Fibroblast of the aortic adventitia (primary cell): ENCODE data around the gene GOT1. TPM values are rescaled to one million over a fixed set of nuclear protein-coding genes. Genes with fewer than 3 reads are reported as not detected.

Experiments used
- DNase-seq: peaks from one replicate; pipeline ENCODE4 v3.0.0-alpha.2; 2010; ENCODE audit warnings: low read depth
- H3K4me3 ChIP-seq: 2 replicates; pipeline ENCODE4 v1.5.1; 2011; ENCODE audit warnings: low read depth, mild to moderate bottlenecking, control low read depth, low read length, moderate library complexity
- CTCF ChIP-seq: IDR thresholded peaks from 2 replicates; pipeline ENCODE4 v1.5.1; 2011; ENCODE audit warnings: mild to moderate bottlenecking, low read length, control low read depth, inconsistent platforms; ENCODE audit not compliant: insufficient read depth
- total RNA-seq: library from RNA; depleted of rRNA; stranded (reverse); fragments of >200 nt; gene quantifications from 2 replicates; pipeline ENCODE4 v1.2.3, GENCODE V29; 2012; ENCODE audit warnings: low replicate concordance

Gene GOT1
- total RNA-seq, 1 donor, result 33.7 TPM

- no peak overlapping the region for H3K4me3 ChIP-seq
- no peak for DNase-seq
- TF ChIP-seq CTCF, result no peak
Observed at GRCh38 chr10:99438890-99439289, 8.5 kb upstream of the GOT1 start.

DNA sequence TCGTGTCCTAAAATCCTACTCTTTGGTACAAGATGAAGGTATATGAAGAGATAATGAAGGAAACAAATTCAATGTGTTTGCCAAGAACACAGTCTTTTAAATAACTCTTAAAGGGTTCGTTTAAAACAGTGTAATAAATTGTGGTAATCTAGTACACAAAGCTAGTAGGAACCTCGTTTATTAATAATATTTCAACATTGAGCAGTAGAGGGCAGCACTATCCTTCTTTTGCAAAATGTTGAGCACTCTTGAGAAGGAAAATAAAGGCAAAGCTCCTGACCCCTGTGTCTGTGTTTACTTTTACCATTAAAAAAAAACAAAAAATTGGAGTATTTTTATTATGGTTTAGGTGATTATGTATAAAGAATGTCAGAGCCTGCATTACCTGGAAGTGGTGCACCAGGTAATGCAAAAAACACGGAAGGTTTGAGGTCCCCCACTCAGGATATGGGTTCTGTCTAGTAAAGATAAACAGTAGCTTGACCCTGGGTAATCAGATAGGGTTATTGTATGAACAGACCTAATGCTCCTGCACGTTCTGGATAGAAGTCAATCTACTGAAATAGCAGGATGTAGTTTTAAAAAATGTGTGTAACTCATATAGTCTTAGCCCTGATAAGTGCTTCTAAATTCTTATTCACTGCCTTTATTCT, 5.7 kb upstream of the GOT1 start:
- DNase-seq, result peak; percentile 59
- TF ChIP-seq CTCF, result peak; percentile 27
- H3K4me3 ChIP-seq, result no peak overlapping the region

- no peak for DNase-seq
- H3K4me3 ChIP-seq, result no peak overlapping the region
- no peak for TF ChIP-seq CTCF
Observed at GRCh38 chr10:99433378-99434020, 3.1 kb upstream of the GOT1 start.

DNA sequence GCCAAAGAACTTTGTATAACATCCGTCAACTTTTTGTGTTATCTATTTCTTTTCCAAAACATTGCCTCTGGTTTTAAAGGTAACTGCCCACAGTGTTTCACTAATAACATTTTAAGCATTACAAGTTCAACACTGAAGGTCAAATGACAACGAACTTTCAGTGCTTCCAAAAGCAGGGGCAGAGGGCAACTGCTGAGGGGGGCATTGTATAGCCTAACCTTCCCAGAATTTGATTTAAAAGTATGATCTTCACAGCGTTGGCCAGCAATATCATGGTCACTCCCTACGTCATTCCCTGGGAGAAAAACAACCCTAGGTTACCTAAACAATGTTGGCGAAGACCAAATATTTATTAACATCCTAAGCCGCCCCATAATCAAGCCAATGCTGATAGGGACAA, 2.5 kb upstream of the GOT1 start:
- no peak for TF ChIP-seq CTCF

GRCh38 chr10:99432047-99432446, 1.6 kb upstream of the GOT1 start:
- DNase-seq, result no peak
- H3K4me3 ChIP-seq, result peak overlapping the region; percentile 91
- no peak for TF ChIP-seq CTCF

More for the DNA sequence above, 2.5 kb upstream of the GOT1 start:
- DNase-seq, result no peak
- no peak overlapping the region for H3K4me3 ChIP-seq

DNA sequence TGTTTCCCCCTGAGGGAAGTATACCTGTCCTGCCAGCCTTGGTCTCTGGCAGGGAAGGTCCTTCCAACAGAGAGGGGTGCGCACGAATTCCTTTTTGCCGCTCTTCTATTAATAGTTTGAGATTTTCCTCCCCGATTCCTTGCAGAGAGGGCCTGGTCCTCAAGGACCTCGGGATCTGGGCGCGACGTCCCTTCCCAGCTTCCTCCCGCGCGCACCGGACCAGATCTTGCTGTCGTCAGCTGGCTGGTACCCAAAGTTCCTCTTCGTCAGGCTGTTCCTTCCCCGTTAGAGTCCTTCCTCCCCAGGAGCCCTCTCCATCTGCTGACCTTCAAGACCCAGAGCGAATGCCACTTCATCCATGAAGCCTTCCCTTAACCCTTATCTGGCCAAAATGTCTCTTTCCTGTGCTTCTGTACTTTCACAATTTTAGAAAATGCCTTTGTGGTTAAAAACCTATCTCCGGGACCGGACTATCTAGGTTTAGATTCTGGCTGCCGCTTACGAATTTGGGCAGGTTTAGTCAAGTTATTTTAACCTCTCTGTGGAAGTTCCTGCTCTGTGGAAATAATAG, 851 bp upstream of the GOT1 start:
- no peak for TF ChIP-seq CTCF
- DNase-seq, result peak; percentile 52
- H3K4me3 ChIP-seq, result peak overlapping the region; percentile 91
